ENCODE results near the gene MTHFD1L.
"Not testable (repeated sequence)": the region's sequence is repeated elsewhere in the genome, so short reads cannot be mapped to it uniquely, and the experiment has no call there.

MTHFD1L gene

DNA sequence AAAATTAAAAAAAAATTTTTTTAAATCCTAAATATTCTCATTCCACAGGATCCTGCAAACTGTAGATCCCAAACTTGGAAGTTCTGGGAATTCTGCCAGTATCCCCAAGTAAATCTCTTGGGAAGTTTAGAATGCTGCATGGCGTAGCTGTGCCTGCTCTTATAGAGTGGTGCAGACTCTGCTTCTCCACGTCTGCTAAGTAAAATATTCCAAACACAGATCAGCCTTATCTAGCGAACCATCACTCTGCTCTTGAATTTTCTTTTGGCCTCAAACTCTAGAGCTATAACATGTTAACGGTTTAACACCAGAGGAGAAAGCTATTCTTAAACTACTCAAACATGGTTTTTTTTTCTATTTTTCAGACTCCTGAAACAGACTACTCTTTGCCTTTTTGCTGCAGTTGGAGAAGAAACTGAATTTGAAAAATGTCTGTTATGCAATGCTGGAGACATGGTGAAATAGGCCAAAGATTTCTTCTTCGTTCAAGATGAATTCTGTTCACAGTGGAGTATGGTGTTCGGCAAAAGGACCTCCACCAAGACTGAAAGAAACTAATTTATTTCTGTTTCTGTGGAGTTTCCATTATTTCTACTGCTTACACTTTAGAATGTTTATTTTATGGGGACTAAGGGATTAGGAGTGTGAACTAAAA lies 235.8 kb downstream of the MTHFD1L start:
- DNase-seq, result no peak

DNA sequence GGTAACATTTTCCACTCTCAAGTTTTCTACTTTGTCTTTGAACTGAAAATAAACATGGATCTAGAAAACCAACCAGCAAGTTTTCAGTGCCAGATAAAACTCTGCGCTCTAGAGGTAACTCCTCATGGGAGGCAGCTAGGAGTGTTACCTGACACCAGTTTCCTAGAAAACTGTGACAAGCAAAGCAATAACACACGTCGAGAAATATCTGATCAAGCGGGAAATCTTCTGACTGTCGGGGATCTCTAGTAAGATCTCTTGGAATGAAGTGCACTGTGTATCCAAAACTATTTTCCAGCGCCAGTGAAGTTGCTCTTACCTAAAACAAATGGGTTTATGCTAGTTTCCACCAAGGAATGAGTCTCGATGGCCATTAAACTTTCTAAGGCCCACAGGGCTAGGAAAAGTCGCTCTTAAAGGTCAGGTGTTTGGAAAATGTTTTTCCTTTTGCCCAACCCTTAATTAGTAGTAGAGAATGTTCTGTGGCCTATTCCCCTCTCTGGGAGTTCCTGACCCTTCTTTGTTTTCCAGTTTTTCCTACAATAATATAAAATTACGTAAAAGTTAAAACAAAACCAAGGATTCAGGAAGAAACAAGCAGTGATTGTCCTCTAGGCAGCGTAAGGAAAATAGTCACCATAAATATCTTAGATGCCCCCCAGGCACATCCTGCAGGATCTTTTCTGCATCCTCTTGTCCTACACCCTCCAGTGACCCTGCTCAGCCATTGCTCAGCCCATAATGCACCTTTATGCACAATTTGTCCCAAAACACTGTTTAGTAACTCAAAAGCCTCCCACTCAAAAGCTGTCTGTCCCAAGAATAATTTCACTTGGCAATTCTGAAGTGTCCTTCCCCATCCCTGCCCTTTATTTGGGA lies 236.6 kb downstream of the MTHFD1L start:
- no peak for DNase-seq

GRCh38 chr6:151103266-151103665 lies 237.8 kb downstream of the MTHFD1L start:
- DNase-seq, result no peak

GRCh38 chr6:151107897-151108427 lies 242.5 kb downstream of the MTHFD1L start:
- no peak for DNase-seq

- DNase-seq, result no peak
Measured at GRCh38 chr6:151108548-151108947, 243.0 kb downstream of the MTHFD1L start.

DNA sequence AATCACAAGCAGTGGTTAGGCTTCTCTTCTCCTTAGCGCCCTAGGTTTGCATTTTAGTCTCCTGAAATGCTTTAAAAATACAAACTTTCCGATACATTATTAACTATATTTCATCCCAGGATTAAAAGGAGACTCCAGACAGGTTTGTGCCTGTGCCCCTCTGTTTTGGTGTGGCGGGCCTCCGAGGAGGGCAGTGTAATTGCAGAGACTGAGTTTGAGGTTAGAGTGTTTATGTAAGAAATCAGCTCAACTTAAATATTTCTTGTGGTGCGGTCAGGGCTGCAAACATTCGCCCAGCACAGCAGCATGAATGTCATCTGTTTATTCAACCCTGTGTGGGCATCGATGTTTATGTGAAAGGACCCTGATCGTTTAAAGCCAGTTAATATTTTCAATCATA lies 243.9 kb downstream of the MTHFD1L start:
- DNase-seq, result no peak

DNA sequence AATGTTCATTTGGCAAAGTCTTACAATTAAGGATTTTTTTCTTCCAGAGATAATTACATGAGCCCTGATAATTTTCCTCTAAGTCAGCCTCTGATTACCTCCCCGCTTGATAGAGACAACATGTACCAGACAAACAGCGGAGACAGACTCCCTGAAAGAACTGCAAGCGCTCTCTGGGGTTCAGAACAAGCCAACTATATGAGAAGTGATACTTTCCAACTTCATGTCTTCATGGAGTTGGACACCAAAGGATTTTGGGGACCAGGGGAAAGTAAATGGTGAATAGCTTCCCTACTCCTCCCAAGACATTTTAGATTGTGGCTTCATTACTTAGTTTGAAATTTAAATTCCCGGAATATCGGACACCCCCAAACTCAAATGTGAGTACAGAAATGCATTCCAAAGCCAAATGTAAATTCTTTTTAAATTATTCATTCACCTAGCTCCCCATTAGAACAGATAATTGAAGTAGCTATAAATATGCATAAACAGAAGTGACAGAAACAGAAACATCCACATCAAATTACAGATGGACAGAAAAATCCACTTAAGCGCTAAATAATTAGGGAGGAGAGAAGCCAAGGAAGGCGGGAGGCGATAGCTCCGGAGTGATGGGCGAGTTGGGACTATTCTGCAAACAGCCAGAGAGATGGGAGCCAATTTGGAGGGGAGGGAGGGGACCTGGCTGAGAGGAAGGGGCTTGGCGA lies 244.5 kb downstream of the MTHFD1L start:
- DNase-seq, result no peak

DNA sequence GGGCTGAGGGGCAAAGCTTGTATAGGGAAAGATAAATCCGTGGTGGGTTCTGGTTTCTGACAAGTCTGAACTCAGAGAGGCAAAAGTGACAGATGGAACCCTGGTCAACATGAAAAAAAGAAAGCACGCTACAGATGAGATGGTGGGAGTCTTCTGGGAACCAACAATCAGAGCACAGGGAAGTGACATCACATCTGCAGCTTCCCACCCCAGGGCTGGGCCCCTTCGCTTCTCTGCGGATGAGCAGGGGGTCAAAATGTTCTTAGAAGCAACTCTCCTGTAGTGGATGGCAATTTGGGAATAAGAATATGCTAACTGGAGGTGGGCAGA lies 245.0 kb downstream of the MTHFD1L start:
- no peak for DNase-seq

DNA sequence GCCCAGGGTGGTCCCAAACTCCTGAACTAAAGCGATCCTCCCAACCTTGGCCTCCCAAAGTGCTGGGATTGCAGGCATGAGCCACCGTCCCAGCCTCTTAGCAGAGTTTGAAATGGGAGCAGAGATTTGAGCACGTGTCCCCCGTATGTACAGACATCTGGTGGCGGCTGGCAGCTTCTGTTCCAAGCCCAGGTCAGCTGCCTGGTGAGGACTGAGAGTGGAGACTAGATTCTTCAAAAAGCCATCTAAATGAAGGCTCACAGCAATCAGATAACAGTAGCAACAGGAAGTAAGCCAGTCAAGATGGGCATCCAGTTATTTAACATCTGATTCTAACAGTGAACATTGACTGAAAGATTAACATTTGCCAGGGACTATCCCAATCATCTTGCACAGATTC lies 246.2 kb downstream of the MTHFD1L start:
- no peak for DNase-seq

GRCh38 chr6:151112130-151112529 lies 246.6 kb downstream of the MTHFD1L start:
- no peak for DNase-seq

GRCh38 chr6:151112884-151113283 lies 247.4 kb downstream of the MTHFD1L start:
- not testable (repeated sequence) for DNase-seq

DNA sequence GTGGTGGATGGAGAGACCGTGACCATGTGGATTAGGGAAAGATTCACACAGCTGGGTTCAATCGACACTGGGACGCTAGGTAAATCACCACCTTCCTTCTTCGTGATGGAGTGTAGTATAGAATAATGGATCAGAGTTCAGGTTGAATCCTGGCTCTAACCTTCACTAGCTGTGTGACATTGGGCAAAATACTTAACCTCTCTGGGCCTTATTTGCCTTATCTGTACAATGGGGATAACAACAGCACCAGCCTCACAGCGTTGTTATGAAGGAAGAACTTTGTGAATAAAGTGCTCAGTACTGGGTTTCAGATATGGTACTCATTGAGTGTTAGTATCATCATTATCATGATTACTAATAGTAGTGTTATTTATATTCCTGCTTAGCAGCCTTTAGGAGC lies 248.1 kb downstream of the MTHFD1L start:
- no peak for DNase-seq

- no peak for DNase-seq
Measured at GRCh38 chr6:151118461-151119123, 253.1 kb downstream of the MTHFD1L start.

- DNase-seq, result no peak
Measured at GRCh38 chr6:151119823-151120524, 254.5 kb downstream of the MTHFD1L start.

- DNase-seq, result no peak
Measured at GRCh38 chr6:151121900-151122299, 256.4 kb downstream of the MTHFD1L start.

GRCh38 chr6:151123641-151124040 lies 258.1 kb downstream of the MTHFD1L start:
- not testable (repeated sequence) for DNase-seq

- not testable (repeated sequence) for DNase-seq
Measured at GRCh38 chr6:151125242-151125641, 259.7 kb downstream of the MTHFD1L start.

DNA sequence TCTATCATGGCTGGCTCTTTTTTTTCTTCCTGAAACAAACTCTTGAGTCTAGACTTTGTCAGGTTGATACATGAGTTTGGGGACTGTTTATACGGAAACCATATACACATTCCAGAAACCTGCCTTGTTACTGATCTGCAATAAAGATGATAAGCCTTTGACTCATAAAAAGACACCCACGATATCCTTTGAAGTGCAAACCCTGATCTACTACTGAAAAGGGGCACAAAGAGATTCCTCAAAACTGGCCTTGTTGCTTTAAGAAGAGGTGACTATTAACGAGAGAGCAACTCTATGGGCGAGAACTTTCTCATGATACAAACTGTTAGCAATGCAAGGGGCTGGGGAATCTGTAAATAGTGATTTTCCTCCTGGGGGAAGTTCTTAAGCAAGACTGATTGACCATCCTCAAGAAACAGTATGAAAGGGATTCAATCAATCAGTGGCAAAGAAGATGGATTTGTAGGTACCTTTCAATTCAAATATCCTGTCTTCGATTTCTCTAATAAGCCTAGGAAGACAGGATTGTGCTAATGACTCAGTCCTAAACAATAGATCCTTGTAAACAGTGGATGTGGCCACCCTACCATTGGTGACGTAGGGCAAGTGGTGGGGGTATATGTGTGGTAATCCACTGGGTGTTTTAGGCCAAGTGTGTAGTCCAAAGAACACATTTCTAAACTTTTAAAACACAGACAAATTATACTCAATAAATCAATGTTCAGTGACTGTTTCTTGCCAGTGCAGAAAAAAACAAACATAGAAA lies 260.3 kb downstream of the MTHFD1L start:
- not testable (repeated sequence) for DNase-seq

GRCh38 chr6:151126417-151126724 lies 260.9 kb downstream of the MTHFD1L start:
- not testable (repeated sequence) for DNase-seq

DNA sequence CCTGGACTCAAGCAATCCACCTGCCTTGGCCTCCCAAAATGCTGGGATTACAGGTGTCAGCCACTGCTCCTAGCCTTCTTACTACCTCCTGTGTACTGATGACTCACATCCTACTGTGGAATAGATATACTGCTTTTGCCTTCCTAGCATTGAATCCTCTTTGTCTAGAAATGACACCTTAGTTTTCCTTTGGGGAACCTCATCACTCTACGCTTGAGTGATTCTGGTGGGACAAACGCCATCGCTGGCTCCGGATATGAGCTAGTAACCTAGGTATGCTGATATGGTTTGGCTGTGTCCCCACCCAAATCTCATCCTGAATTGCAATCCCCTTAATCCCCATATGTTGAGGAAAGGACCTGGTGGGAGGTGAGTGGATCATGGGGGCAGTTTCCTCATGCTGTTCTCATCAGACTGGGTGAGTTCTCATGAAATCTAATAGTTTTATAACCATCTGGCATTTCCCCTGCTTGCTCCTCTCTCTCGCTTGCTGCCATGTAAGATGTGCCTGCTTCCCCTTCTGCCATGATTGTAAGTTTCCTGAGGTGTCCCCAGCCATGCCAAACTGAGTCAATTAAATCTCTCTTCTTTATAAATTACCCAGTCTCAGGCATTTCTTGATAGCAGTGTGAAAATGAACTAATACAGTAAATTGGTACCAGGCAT lies 261.8 kb downstream of the MTHFD1L start:
- DNase-seq, result not testable (repeated sequence)

DNA sequence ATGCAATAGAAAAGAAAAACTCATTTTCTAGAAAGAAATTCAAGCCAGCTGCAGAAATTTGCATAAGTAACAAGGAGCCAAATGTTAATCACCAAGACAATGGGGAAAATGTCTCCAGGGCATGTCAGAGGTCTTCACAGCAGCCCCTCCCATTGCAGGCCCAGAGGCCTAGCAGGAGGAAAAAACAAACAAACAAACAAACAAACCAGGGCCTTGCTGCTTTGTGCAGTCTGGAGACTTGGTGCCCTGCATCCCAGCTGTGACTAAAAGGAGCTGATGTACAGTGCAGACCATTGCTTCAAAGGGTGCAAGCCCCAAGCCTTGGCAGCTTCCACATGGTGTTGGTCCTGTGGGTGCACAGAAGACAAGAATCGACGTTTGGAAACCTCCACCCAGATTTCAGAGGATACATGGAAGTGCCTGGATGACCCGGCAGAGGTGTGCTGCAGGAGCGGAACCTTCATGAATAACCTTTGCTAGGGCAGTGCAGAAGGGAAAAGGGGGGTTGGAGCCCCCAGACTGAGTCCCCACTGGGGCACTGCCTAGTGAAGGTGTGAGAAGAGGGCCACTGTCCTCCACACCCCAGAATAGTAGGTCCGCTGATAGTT lies 263.4 kb downstream of the MTHFD1L start:
- DNase-seq, result no peak
